GM12891 (cell line): ENCODE results near the gene WDR55.
"Not testable (repeated sequence)": the region's sequence is repeated elsewhere in the genome, so short reads cannot be mapped to it uniquely, and the experiment has no call there.

ENCODE experiments used
- DNase-seq: peaks from one replicate; pipeline ENCODE4 v3.0.0; 2011; ENCODE audit warnings: low spot score; ENCODE audit not compliant: insufficient read length
- FAIRE-seq: peaks from 2 replicates; lab custom pipeline; 2011; peaks lifted over from hg19 to GRCh38; lab: Jason Lieb, UNC
- PAX5 ChIP-seq: IDR thresholded peaks from 2 replicates; pipeline ENCODE4 v1.6.1; 2011; ENCODE audit warnings: low read length, moderate library complexity, mild to moderate bottlenecking; ENCODE audit not compliant: insufficient read depth, severe bottlenecking
- POLR2A ChIP-seq: IDR thresholded peaks from 2 replicates; pipeline ENCODE4 v1.6.1; 2011; ENCODE audit warnings: low read depth, low read length, control low read depth
- POLR2AphosphoS5 ChIP-seq: IDR thresholded peaks from 2 replicates; pipeline ENCODE4 v1.6.1; 2011; ENCODE audit warnings: low read depth, low read length, control low read depth
- POU2F2 ChIP-seq: IDR thresholded peaks from 2 replicates; pipeline ENCODE4 v1.6.1; 2011; ENCODE audit warnings: low read depth, mild to moderate bottlenecking, control low read depth, low read length, moderate library complexity
- SPI1 ChIP-seq: IDR thresholded peaks from 2 replicates; pipeline ENCODE4 v1.6.1; 2011; ENCODE audit warnings: low read depth, low read length, control low read depth
- TAF1 ChIP-seq: IDR thresholded peaks from 2 replicates; pipeline ENCODE4 v1.6.1; 2011; ENCODE audit warnings: low read depth, low read length, control low read depth

The WDR55 gene

GRCh38 chr5:140633021-140633471, 31.7 kb upstream of the WDR55 start, which contains the start of gene CD14:
Gene CD14, minus strand, starts transcription at chr5:140633175. Its CDS starts 104 bp downstream, at chr5:140633071.
- FAIRE-seq (no peak), DNase-seq (no peak)
- TF ChIP-seq TAF1: no peak
- TF ChIP-seq POLR2AphosphoS5: no peak
- no peak for TF ChIP-seq POU2F2
- no peak for TF ChIP-seq SPI1
- TF ChIP-seq PAX5: no peak

- DNase-seq (no peak), FAIRE-seq (no peak)
- TF ChIP-seq SPI1: no peak
Measured at GRCh38 chr5:140633501-140633900, 31.2 kb upstream of the WDR55 start.

- TF ChIP-seq POLR2A: no peak
- TF ChIP-seq POU2F2: no peak
- TF ChIP-seq POLR2AphosphoS5: no peak
- no peak for TF ChIP-seq TAF1
- TF ChIP-seq PAX5: no peak
- TF ChIP-seq SPI1: no peak
- FAIRE-seq: no peak
- no peak for DNase-seq
Measured at GRCh38 chr5:140634103-140634502, 30.6 kb upstream of the WDR55 start.

GRCh38 chr5:140635291-140636257, 29.1 kb upstream of the WDR55 start:
- DNase-seq (no peak), FAIRE-seq (no peak)
- TF ChIP-seq SPI1 (no peak), POLR2A (no peak), POU2F2 (no peak), TAF1 (no peak), PAX5 (no peak), POLR2AphosphoS5 (no peak)

- FAIRE-seq (no peak), DNase-seq (no peak)
- TF ChIP-seq POU2F2 (no peak), SPI1 (no peak), POLR2A (no peak), PAX5 (no peak), TAF1 (no peak), POLR2AphosphoS5 (no peak)
Measured at GRCh38 chr5:140637371-140638100, 27.2 kb upstream of the WDR55 start.

GRCh38 chr5:140638898-140639147, 25.9 kb upstream of the WDR55 start:
- not testable (repeated sequence) for FAIRE-seq, DNase-seq

- no peak for TF ChIP-seq PAX5
- no peak for TF ChIP-seq SPI1
- TF ChIP-seq POLR2A: peak; percentile 67
- TF ChIP-seq POLR2AphosphoS5: peak; percentile 66
- no peak for TF ChIP-seq POU2F2
- peak; percentile 98 for DNase-seq
- FAIRE-seq: peak; percentile 97
Measured at GRCh38 chr5:140639148-140639981, 25.3 kb upstream of the WDR55 start, which contains the start of gene TMCO6. Gene TMCO6, plus strand, starts transcription at chr5:140639451. Its CDS starts 77 bp downstream, at chr5:140639528.

GRCh38 chr5:140641716-140642115, 23.0 kb upstream of the WDR55 start:
- no peak for DNase-seq
- FAIRE-seq: no peak
- no peak for TF ChIP-seq POU2F2
- no peak for TF ChIP-seq SPI1
- no peak for TF ChIP-seq PAX5
- TF ChIP-seq POLR2AphosphoS5: no peak
- no peak for TF ChIP-seq TAF1
- TF ChIP-seq POLR2A: no peak

- no peak for TF ChIP-seq POLR2A
- TF ChIP-seq POLR2AphosphoS5: no peak
- no peak for TF ChIP-seq SPI1
- TF ChIP-seq PAX5: no peak
- no peak for TF ChIP-seq POU2F2
- TF ChIP-seq TAF1: no peak
- FAIRE-seq: no peak
- DNase-seq: no peak
Measured at GRCh38 chr5:140642718-140643117, 22.0 kb upstream of the WDR55 start.
